Epidermal melanocyte (primary cell): ENCODE measurements around the gene CDKL1.
"Not testable (repeated sequence)": the region's sequence is repeated elsewhere in the genome, so short reads cannot be mapped to it uniquely, and the experiment has no call there.

Source experiments
- DNase-seq: peaks from one replicate; pipeline ENCODE4 v3.0.0; 2011; ENCODE audit warnings: low spot score; ENCODE audit not compliant: insufficient read length

Gene CDKL1

GRCh38 chr14:50388256-50388931, 8.3 kb downstream of the CDKL1 start:
- no peak for DNase-seq

GRCh38 chr14:50387548-50387947, 9.1 kb downstream of the CDKL1 start:
- DNase-seq: no peak

GRCh38 chr14:50383618-50384225, 13.0 kb downstream of the CDKL1 start:
- DNase-seq: no peak

GRCh38 chr14:50381823-50382287, 14.8 kb downstream of the CDKL1 start:
- no peak for DNase-seq

- no peak for DNase-seq
These were observed 15.7 kb downstream of the CDKL1 start for GRCh38 chr14:50381008-50381407.

- DNase-seq: no peak
These were observed 16.2 kb downstream of the CDKL1 start for GRCh38 chr14:50380455-50380854.

- no peak for DNase-seq
These were observed 17.1 kb downstream of the CDKL1 start for GRCh38 chr14:50379563-50379962.

- DNase-seq: no peak
These were observed 19.1 kb downstream of the CDKL1 start for GRCh38 chr14:50377550-50378085.

GRCh38 chr14:50375760-50376159, 20.9 kb downstream of the CDKL1 start:
- DNase-seq: no peak

- no peak for DNase-seq
These were observed 22.7 kb downstream of the CDKL1 start for GRCh38 chr14:50373959-50374358.

GRCh38 chr14:50371546-50371945, 25.1 kb downstream of the CDKL1 start:
- no peak for DNase-seq

- no peak for DNase-seq
These were observed 30.1 kb downstream of the CDKL1 start for GRCh38 chr14:50366589-50366988.

- DNase-seq: no peak
These were observed 30.6 kb downstream of the CDKL1 start for GRCh38 chr14:50366115-50366514.

- DNase-seq: not testable (repeated sequence)
These were observed 31.1 kb downstream of the CDKL1 start for GRCh38 chr14:50365572-50365971.

- DNase-seq: no peak
These were observed 31.9 kb downstream of the CDKL1 start for GRCh38 chr14:50364792-50365191.

GRCh38 chr14:50363714-50364111, 33.0 kb downstream of the CDKL1 start:
- no peak for DNase-seq

GRCh38 chr14:50362764-50363713, 33.6 kb downstream of the CDKL1 start:
- DNase-seq: no peak

- DNase-seq: not testable (repeated sequence)
These were observed 34.9 kb downstream of the CDKL1 start for GRCh38 chr14:50361473-50362403.

- DNase-seq: no peak
These were observed 35.8 kb downstream of the CDKL1 start for GRCh38 chr14:50360851-50361250.

GRCh38 chr14:50360093-50360492, 36.6 kb downstream of the CDKL1 start:
- no peak for DNase-seq

GRCh38 chr14:50359631-50360030, 37.0 kb downstream of the CDKL1 start:
- no peak for DNase-seq
